HTERT RPE-1 (cell line): ENCODE results near the gene NECAB3.

ENCODE experiments used
- in situ Hi-C: fragments of 300-500 bp; cut with MboI; formaldehyde crosslinking; loops from 4 replicates; pipeline ENCODE4 v1.14.3; 2020; ENCODE audit warnings: low sequenced_read_pairs

Gene NECAB3

GRCh38 chr20:33622705-33623365 is 51.4 kb downstream of the NECAB3 start:
- in situ Hi-C loops, result no loop called here

- in situ Hi-C loops, result no loop called here
Measured at GRCh38 chr20:33621717-33622400, 52.4 kb downstream of the NECAB3 start.

- in situ Hi-C loops, result no loop called here
Measured at GRCh38 chr20:33612001-33612400, 62.2 kb downstream of the NECAB3 start.

GRCh38 chr20:33611106-33611505 is 63.1 kb downstream of the NECAB3 start:
- in situ Hi-C loops, result no loop called here

GRCh38 chr20:33609504-33609903 is 64.7 kb downstream of the NECAB3 start:
- in situ Hi-C loops, result no loop called here
